Right atrium auricular region (tissue), 2 donors: ENCODE data around the gene KDM4B. TPM values are rescaled to one million over a fixed set of nuclear protein-coding genes. Genes with fewer than 3 reads are reported as not detected.
A peak's percentile ranks its signal among the peaks of the same experiment; 100 is the strongest.

ENCODE experiments used
- DNase-seq: peaks from one replicate; pipeline ENCODE4 v3.0.0-alpha.2; 2019; ENCODE audit warnings: low spot score
- H3K27ac ChIP-seq, 2 donors: fragments of 200-600 bp; sonication (generic); 1 replicate in 1 of 2; 2 replicates in 1 of 2; pipeline ENCODE4 v1.5.1; 2016 to 2019
- H3K27me3 ChIP-seq, 2 donors: fragments of 200-600 bp; sonication (generic); one replicate each; pipeline versions ENCODE4 v1.5.1 to v1.6.0; 2017 to 2019
- H3K36me3 ChIP-seq: fragments of 200-600 bp; sonication (generic); one replicate; pipeline ENCODE4 v1.5.1; 2016
- H3K4me1 ChIP-seq, 2 donors: fragments of 200-600 bp; sonication (generic); one replicate each; pipeline versions ENCODE4 v1.5.1 to v1.6.0; 2017 to 2019
- H3K4me3 ChIP-seq, 2 donors: fragments of 200-600 bp; sonication (generic); 1 replicate in 1 of 2; 2 replicates in 1 of 2; pipeline ENCODE4 v1.5.1; 2017 to 2019; ENCODE audit warnings: mild to moderate bottlenecking in 1 of 2, moderate library complexity in 1 of 2
- H3K9me3 ChIP-seq, 2 donors: fragments of 200-600 bp; sonication (generic); one replicate each; pipeline ENCODE4 v1.5.1; 2019
- total RNA-seq, 2 donors: library from RNA; depleted of rRNA; stranded (reverse); fragments of >200 nt; gene quantifications; one replicate each; pipeline ENCODE4 v1.1.0, GENCODE V29; 2016
- TF ChIP-seq, protein P1 (sequence below), 2 donors: fragments of 200-600 bp; sonication (generic); IDR thresholded peaks; one replicate each; pipeline ENCODE4 v1.5.1; 2019; ENCODE audit warnings: antibody characterized with exemption in 2 of 2

The KDM4B gene
- total RNA-seq, 2 donors from 2014 or later = 17.6 to 26.0 TPM

DNA sequence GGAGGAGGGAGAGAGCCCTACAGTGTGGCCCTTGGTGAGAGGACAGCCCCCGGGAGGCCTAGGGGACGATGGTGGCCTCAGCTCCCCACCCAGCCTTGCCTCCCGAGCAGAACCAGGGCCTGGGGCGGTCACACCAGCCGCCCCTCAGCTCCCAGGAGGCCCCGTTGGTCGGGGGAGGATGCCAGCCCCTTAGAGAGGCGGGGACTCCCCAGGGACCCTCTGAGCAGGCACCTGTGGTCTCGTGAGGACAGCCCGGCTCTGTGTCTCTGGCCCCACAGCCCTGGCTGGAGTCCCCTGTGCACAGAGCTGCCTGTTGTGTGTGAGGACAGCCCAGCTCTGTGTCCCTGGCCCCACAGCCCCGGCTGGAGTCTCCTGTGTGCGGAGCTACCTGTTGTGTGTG, 158.8 kb downstream of the KDM4B start:
- Histone ChIP-seq H3K4me1 (peaks cover 5 to 45% of the 10 kb centered on the region in 2 donors), H3K27ac (peak overlapping the region; percentile 71 to 78), H3K36me3 (peaks cover 13% of the 10 kb centered on the region), H3K4me3 (no peak overlapping the region), H3K27me3 (no peaks in the 10 kb centered on the region), H3K9me3 (no peaks in the 10 kb centered on the region)
- DNase-seq = no peak
- TF ChIP-seq, protein P1, sequence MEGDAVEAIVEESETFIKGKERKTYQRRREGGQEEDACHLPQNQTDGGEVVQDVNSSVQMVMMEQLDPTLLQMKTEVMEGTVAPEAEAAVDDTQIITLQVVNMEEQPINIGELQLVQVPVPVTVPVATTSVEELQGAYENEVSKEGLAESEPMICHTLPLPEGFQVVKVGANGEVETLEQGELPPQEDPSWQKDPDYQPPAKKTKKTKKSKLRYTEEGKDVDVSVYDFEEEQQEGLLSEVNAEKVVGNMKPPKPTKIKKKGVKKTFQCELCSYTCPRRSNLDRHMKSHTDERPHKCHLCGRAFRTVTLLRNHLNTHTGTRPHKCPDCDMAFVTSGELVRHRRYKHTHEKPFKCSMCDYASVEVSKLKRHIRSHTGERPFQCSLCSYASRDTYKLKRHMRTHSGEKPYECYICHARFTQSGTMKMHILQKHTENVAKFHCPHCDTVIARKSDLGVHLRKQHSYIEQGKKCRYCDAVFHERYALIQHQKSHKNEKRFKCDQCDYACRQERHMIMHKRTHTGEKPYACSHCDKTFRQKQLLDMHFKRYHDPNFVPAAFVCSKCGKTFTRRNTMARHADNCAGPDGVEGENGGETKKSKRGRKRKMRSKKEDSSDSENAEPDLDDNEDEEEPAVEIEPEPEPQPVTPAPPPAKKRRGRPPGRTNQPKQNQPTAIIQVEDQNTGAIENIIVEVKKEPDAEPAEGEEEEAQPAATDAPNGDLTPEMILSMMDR (IDR thresholded peaks at IDR 0.05) = no peak

DNA sequence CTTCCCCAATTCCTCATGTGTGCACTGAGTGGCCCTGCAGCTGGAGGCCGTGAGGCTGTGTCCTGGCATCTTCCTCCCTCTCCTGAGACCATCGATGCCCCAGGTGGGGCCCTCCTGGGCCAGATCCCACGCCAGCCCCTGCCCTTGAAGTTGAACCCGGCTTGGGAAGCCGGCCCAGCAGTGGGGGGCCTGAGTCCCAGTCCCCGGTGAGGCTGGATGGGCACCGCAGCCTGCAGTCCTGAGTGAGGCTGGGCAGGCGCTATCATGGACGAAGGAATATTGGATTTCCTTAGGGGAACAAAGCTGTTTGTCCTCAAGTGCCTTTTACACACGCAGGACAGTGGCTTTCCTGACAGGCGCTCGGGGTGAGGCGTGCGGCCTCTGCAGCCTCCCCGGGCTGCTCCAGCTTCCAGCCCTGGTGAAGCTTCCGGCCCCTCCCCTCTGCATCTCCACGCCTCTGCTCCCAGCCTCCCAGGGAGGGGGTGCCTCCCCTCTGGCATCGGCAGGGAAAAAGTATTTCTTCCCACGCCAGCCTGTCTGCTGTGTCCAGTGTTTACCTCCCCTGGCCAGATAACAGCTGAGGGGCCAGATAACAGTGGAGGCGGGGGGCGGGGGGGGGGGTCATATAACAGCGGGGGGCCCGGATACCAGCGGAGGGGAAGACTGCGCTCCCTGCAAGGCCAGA, 159.5 kb downstream of the KDM4B start:
- TF ChIP-seq, protein P1 (IDR thresholded peaks at IDR 0.05) = no peak
- peak; percentile 90 for DNase-seq
- no peaks in the 10 kb centered on the region for H3K27me3 ChIP-seq
- no peak overlapping the region for H3K4me3 ChIP-seq
- no peaks in the 10 kb centered on the region for H3K9me3 ChIP-seq
- H3K27ac ChIP-seq = peak overlapping the region; percentile 71 to 78
- H3K36me3 ChIP-seq = peaks cover 6% of the 10 kb centered on the region
- peaks cover 5 to 45% of the 10 kb centered on the region in 2 donors for H3K4me1 ChIP-seq

GRCh38 chr19:5128936-5129389, 160.1 kb downstream of the KDM4B start:
- Histone ChIP-seq H3K27me3 (no peaks in the 10 kb centered on the region), H3K4me1 (peaks cover 5 to 45% of the 10 kb centered on the region in 2 donors), H3K4me3 (no peak overlapping the region), H3K27ac (peak overlapping the region; percentile 70 to 71), H3K9me3 (no peaks in the 10 kb centered on the region), H3K36me3 (peaks cover 6% of the 10 kb centered on the region)
- TF ChIP-seq, protein P1 (IDR thresholded peaks at IDR 0.05) = no peak
- DNase-seq = peak; percentile 69

GRCh38 chr19:5129691-5130090, 160.8 kb downstream of the KDM4B start:
- Histone ChIP-seq H3K4me1 (peaks cover 5 to 45% of the 10 kb centered on the region in 2 donors), H3K9me3 (no peaks in the 10 kb centered on the region), H3K27ac (peak overlapping the region; percentile 70 to 71), H3K36me3 (peaks cover 12% of the 10 kb centered on the region), H3K27me3 (no peaks in the 10 kb centered on the region), H3K4me3 (no peak overlapping the region)
- TF ChIP-seq, protein P1 (IDR thresholded peaks at IDR 0.05) = no peak
- DNase-seq = no peak

DNA sequence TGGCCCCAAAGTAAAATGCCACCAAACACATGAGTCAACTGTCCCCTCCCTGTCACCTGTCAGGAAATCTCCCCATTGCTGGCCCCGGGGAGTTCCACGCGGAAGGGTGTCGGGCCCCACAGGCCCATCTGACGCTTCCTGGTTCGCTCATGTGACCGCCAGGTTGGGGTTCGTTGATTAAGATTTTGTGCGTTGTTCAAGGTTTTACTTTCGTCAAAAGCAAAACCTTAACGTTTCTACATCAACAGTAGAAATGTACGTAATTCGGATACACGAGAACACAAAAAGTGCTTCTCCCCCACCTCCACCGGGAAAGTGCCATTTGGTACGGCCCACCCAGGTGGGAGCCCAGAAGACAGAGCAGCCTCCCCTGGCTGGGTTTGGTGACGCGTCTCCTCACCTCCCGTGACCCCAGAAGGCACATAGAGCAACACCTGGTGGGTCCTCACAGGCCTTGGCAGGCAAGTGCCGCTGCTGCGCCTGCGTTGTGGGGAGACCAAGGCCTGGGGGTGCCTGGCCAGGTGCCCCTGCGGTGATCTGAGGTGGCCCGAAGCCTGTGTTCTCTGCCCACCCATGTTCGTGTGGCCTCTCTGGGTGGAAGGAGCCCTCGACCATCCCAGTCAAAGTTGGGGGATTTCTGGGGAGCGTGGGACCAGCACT, 161.6 kb downstream of the KDM4B start:
- Histone ChIP-seq H3K36me3 (peaks cover 20% of the 10 kb centered on the region), H3K27ac (no peak overlapping the region), H3K4me3 (no peak overlapping the region)

More for the DNA sequence above, 161.6 kb downstream of the KDM4B start:
- Histone ChIP-seq H3K27me3 (no peaks in the 10 kb centered on the region), H3K4me1 (peaks cover 5 to 42% of the 10 kb centered on the region in 2 donors), H3K9me3 (no peaks in the 10 kb centered on the region)
- DNase-seq = no peak
- TF ChIP-seq, protein P1 (IDR thresholded peaks at IDR 0.05) = no peak
